Endothelial cell of umbilical vein (primary cell): ENCODE measurements around the gene DECR2. TPM values are rescaled to one million over a fixed set of nuclear protein-coding genes. Genes with fewer than 3 reads are reported as not detected.

ENCODE experiments used
- BruUV-seq: library from RNA; stranded (reverse); fragments of 400-500 nt; replicated peaks from 2 replicates; lab custom pipeline; 2021; lab: Mats Ljungman, UMichigan
- CTCF ChIA-PET: fragments of 300-600, 350-600 bp; sonication (Branson Sonifier 250); formaldehyde crosslinking; loops from one replicate; lab custom pipeline; 2021; ENCODE audit warnings: antibody characterized with exemption, inconsistent platforms; lab: Charles Lee
- POLR2A ChIA-PET: fragments of 300-600, 350-600 bp; sonication (Branson Sonifier 250); formaldehyde crosslinking; loops from one replicate; lab custom pipeline; 2021; ENCODE audit warnings: antibody characterized with exemption, inconsistent platforms; lab: Charles Lee
- DNase-seq: peaks from one replicate; pipeline ENCODE4 v3.0.0-alpha.2; 2011; ENCODE audit warnings: low read depth, low spot score
- FAIRE-seq: peaks from 2 replicates; lab custom pipeline; 2011; peaks lifted over from hg19 to GRCh38; lab: Jason Lieb, UNC
- H2AFZ ChIP-seq: 2 replicates; pipeline ENCODE4 v1.6.0; 2012; ENCODE audit warnings: low read depth, low read length, control low read depth, inconsistent platforms
- H3K27ac ChIP-seq: 2 replicates; pipeline ENCODE4 v1.5.1; 2011; ENCODE audit warnings: low read depth, mild to moderate bottlenecking, control low read depth, low read length, moderate library complexity; ENCODE audit not compliant: insufficient read depth
- H3K27me3 ChIP-seq, 2 experiments: 2 replicates each; pipeline versions ENCODE4 v1.6.0 to v1.6.1; 2011; ENCODE audit warnings: low read length in 2 of 2, mixed read lengths in 1 of 2; ENCODE audit not compliant: control insufficient read depth in 2 of 2, insufficient read depth in 2 of 2
- H3K36me3 ChIP-seq, 2 experiments: 2 replicates in 1 of 2; 3 replicates in 1 of 2; pipeline ENCODE4 v1.5.1; 2011; ENCODE audit warnings: low read length in 2 of 2, mild to moderate bottlenecking in 1 of 2, moderate library complexity in 1 of 2; ENCODE audit not compliant: control insufficient read depth in 2 of 2, insufficient read depth in 2 of 2; ENCODE audit errors: extremely low read depth in 1 of 2
- H3K4me1 ChIP-seq: 3 replicates; pipeline ENCODE4 v1.5.1; 2011; ENCODE audit warnings: mild to moderate bottlenecking, low read length; ENCODE audit not compliant: control insufficient read depth, insufficient read depth; ENCODE audit errors: extremely low read depth
- H3K4me2 ChIP-seq: 2 replicates; pipeline ENCODE4 v1.6.1; 2011; ENCODE audit warnings: low read length, control low read depth, mixed read lengths; ENCODE audit not compliant: insufficient read depth
- H3K4me3 ChIP-seq, 3 experiments: fragments of 200-600 bp in 1 of 3; sonication (generic), shearing (Covaris generic) in 1 of 3; replicated peaks in 1 of 3; 2 replicates each; pipeline ENCODE4 v1.5.1; 2011 to 2016; ENCODE audit warnings: control low read depth in 3 of 3, low read length in 3 of 3, mild to moderate bottlenecking in 2 of 3, inconsistent platforms in 1 of 3, low read depth in 1 of 3, moderate library complexity in 1 of 3; ENCODE audit not compliant: insufficient read depth in 1 of 3
- H3K79me2 ChIP-seq: 2 replicates; pipeline ENCODE4 v1.6.0; 2012; ENCODE audit warnings: low read length, inconsistent platforms; ENCODE audit not compliant: control insufficient read depth, insufficient read depth
- H3K9ac ChIP-seq: replicated peaks from 2 replicates; pipeline ENCODE3; 2011; ENCODE audit warnings: low read length, control low read depth; ENCODE audit not compliant: insufficient read depth; ENCODE audit errors: extremely low read depth
- H3K9me1 ChIP-seq: replicated peaks from 3 replicates; pipeline ENCODE4 v1.6.0; 2011; ENCODE audit warnings: mild to moderate bottlenecking, low read length; ENCODE audit not compliant: control insufficient read depth, insufficient read depth; ENCODE audit errors: extremely low read depth
- H3K9me3 ChIP-seq: replicated peaks from 2 replicates; pipeline ENCODE4 v1.5.1; 2012; ENCODE audit warnings: low read length, inconsistent platforms; ENCODE audit not compliant: control insufficient read depth, insufficient read depth
- H4K20me1 ChIP-seq: replicated peaks from 2 replicates; pipeline ENCODE3; 2011; ENCODE audit warnings: mild to moderate bottlenecking, low read length; ENCODE audit not compliant: control insufficient read depth, insufficient read depth; ENCODE audit errors: extremely low read depth
- CTCF ChIP-seq, 2 donors: IDR thresholded peaks; 1 replicate in 1 of 2; 2 replicates in 1 of 2; pipeline ENCODE4 v1.5.1; 2011; ENCODE audit warnings: low read length in 2 of 2, mild to moderate bottlenecking in 2 of 2, moderate library complexity in 2 of 2, control low read depth in 1 of 2, inconsistent platforms in 1 of 2, low read depth in 1 of 2; ENCODE audit not compliant: insufficient read depth in 1 of 2; ENCODE audit errors: extremely low read depth in 1 of 2
- EZH2 ChIP-seq: IDR thresholded peaks from 2 replicates; pipeline ENCODE4 v1.6.1; 2012; ENCODE audit warnings: borderline replicate concordance, low read depth, mild to moderate bottlenecking, moderate library complexity, low read length, inconsistent platforms; ENCODE audit not compliant: severe bottlenecking
- FOS ChIP-seq: IDR thresholded peaks from 2 replicates; pipeline ENCODE4 v1.6.1; 2011; ENCODE audit warnings: mild to moderate bottlenecking, low read length, moderate library complexity, borderline replicate concordance; ENCODE audit not compliant: insufficient read depth
- GATA2 ChIP-seq: IDR thresholded peaks from 2 replicates; pipeline ENCODE4 v1.7.0; 2011; ENCODE audit warnings: low read depth, mild to moderate bottlenecking, moderate library complexity, mixed read lengths, low read length; ENCODE audit not compliant: insufficient read length, insufficient read depth
- JUN ChIP-seq: IDR thresholded peaks from 2 replicates; pipeline ENCODE4 v1.6.1; 2011; ENCODE audit warnings: borderline replicate concordance, low read depth; ENCODE audit not compliant: insufficient read length, insufficient read depth
- MAX ChIP-seq: IDR thresholded peaks from 2 replicates; pipeline ENCODE4 v1.6.1; 2011; ENCODE audit not compliant: insufficient read depth, insufficient read length
- MYC ChIP-seq: IDR thresholded peaks from one replicate; pipeline ENCODE4 v1.6.1; 2011; ENCODE audit warnings: mild to moderate bottlenecking, low read depth, low read length
- POLR2A ChIP-seq: IDR thresholded peaks from 2 replicates; pipeline ENCODE4 v1.6.1; 2012; ENCODE audit warnings: low read depth, mild to moderate bottlenecking, control low read depth, low read length
- POLR2AphosphoS5 ChIP-seq: IDR thresholded peaks from 2 replicates; pipeline ENCODE4 v1.6.1; 2012; ENCODE audit warnings: low read depth, mild to moderate bottlenecking, control low read depth, low read length, moderate library complexity; ENCODE audit not compliant: insufficient read depth
- dilution Hi-C: fragments of 300-500 bp; cut with MboI; formaldehyde crosslinking; loops from one replicate; pipeline ENCODE4 v1.15.0; 2019; ENCODE audit warnings: low sequenced_read_pairs; ENCODE audit not compliant: extremely low pct_ligation_motif_present
- intact Hi-C: fragments of 100-400 bp; cut with micrococcal nuclease; formaldehyde crosslinking; loops from one replicate; pipeline ENCODE4 v1.10.0; 2022
- polyA plus RNA-seq, 4 experiments: library from polyadenylated mRNA; depleted of rRNA in 3 of 4; stranded (reverse) in 3 of 4; unstranded in 1 of 4; fragments of >200 nt; gene quantifications; 2 replicates each; pipeline versions ENCODE4 v1.2.1 to v1.2.3, GENCODE V29; 2011 to 2012; ENCODE audit warnings: missing spikeins in 1 of 4
- total RNA-seq: library from RNA; stranded (reverse); gene quantifications from 2 replicates; pipeline ENCODE4 v1.2.3, GENCODE V29; 2021

Gene DECR2
- total and polyA plus RNA-seq, 2 donors (not counting 3 experiments of a cell fraction or from before 2014, with no cell fraction given) = 28.3 to 46.5 TPM

GRCh38 chr16:366476-366875 is 35.2 kb upstream of the DECR2 start:
- Histone ChIP-seq H3K4me2 (no peak overlapping the region), H3K79me2 (no peaks in the 10 kb centered on the region), H4K20me1 (no peaks in the 10 kb centered on the region), H3K9me1 (no peaks in the 10 kb centered on the region), H3K27ac (no peak overlapping the region), H3K27me3 (no peaks in the 10 kb centered on the region), H3K36me3 (peaks cover 0 to 18% of the 10 kb centered on the region in 2 experiments), H3K4me1 (peaks cover 8% of the 10 kb centered on the region), H2AFZ (no peak overlapping the region), H3K4me3 (no peak overlapping the region), H3K9me3 (no peaks in the 10 kb centered on the region), H3K9ac (no peak overlapping the region)
- CTCF ChIA-PET = interaction anchor here (0.9 kb wide), 1 partner anchor 10 kb away, joined by 3 read pairs; no protein-coding TSS in a partner anchor
- POLR2A ChIA-PET = no interaction called here
- intact Hi-C loops (no loop called here), dilution Hi-C loops (no loop called here)
- FAIRE-seq = no peak
- BruUV-seq = no TSS peak
- DNase-seq = no peak
- no peak for TF ChIP-seq POLR2A
- no peak for TF ChIP-seq CTCF (IDR thresholded peaks at IDR 0.05; ENCODE audit: extremely low read depth in 1 of 2, insufficient read depth in 1 of 2, low read depth in 1 of 2, low read length in 2 of 2)
- TF ChIP-seq MAX = no peak
- TF ChIP-seq POLR2AphosphoS5 = no peak
- TF ChIP-seq JUN = no peak

DNA sequence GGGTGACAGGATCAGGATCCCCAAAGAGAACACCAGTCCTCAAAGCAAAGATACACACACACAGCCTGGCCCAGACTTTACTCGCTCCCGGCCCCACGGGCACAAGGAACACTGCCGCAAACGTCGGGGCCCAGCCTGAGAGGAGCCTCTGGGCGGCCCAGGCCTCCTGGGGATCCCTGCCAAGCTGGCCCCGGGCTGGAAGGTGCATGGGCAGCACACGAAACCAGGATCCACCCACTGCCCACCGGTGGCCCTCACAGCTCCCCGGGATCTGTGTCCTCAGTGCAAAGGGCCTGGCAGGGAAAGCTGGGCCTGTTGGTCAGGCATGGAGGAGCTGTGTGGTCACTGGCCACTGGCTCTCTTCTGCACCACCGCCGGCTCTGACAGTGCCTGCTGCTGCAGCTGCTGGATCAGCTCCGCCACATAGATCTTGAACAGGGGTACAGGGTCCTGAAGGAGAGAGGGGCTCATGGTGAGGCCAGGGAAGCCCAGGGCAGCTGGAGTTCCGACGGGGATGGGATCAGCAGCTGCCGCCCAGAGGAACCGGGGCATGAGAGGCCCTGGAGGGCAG is 34.3 kb upstream of the DECR2 start:
- CTCF ChIA-PET = no interaction called here
- dilution Hi-C loops (no loop called here), intact Hi-C loops (no loop called here)
- no peak overlapping the region for H3K9ac ChIP-seq
- H4K20me1 ChIP-seq = no peaks in the 10 kb centered on the region
- H3K4me2 ChIP-seq = no peak overlapping the region
- peaks cover 8% of the 10 kb centered on the region for H3K4me1 ChIP-seq
- no peaks in the 10 kb centered on the region for H3K27me3 ChIP-seq
- peaks cover 0 to 27% of the 10 kb centered on the region in 2 experiments for H3K36me3 ChIP-seq
- TF ChIP-seq GATA2 (no peak), CTCF (IDR thresholded peaks at IDR 0.05; ENCODE audit: extremely low read depth in 1 of 2, insufficient read depth in 1 of 2, low read depth in 1 of 2, low read length in 2 of 2) (no peak), FOS (no peak), POLR2AphosphoS5 (no peak), JUN (no peak), POLR2A (no peak), MAX (no peak), EZH2 (no peak), MYC (no peak)
- H3K27ac ChIP-seq = no peak overlapping the region
- H2AFZ ChIP-seq = no peak overlapping the region
- FAIRE-seq (no peak), DNase-seq (no peak)
- H3K4me3 ChIP-seq = no peak overlapping the region
- POLR2A ChIA-PET = no interaction called here
- no peaks in the 10 kb centered on the region for H3K79me2 ChIP-seq
- BruUV-seq = TSS peak; percentile 5
- no peaks in the 10 kb centered on the region for H3K9me1 ChIP-seq
- H3K9me3 ChIP-seq = no peaks in the 10 kb centered on the region
